CD4-positive, CD25-positive, alpha-beta regulatory T cell (primary cell): ENCODE data around the gene BAZ2A. TPM values are rescaled to one million over a fixed set of nuclear protein-coding genes. Genes with fewer than 3 reads are reported as not detected.
A peak's percentile ranks its signal among the peaks of the same experiment; 100 is the strongest.

Experiments used
- ATAC-seq, 2 donors: fragments of 150-1000 bp; cut with Tn5 transposase; one replicate each; pipeline ENCODE4 v1.10.0; 2021; ENCODE audit warnings: low read depth in 2 of 2, moderate number of reproducible peaks in 2 of 2, moderate library complexity in 1 of 2
- DNase-seq, 3 donors: peaks; one replicate each; pipeline versions ENCODE4 v3.0.0 to v3.0.0-alpha.2; 2012 to 2022; ENCODE audit warnings: mixed read lengths in 1 of 3
- H3K27ac ChIP-seq: one replicate; pipeline ENCODE4 v1.7.0; 2013; ENCODE audit warnings: mild to moderate bottlenecking, low read length; ENCODE audit not compliant: insufficient read depth, poor library complexity, severe bottlenecking
- H3K27me3 ChIP-seq: one replicate; pipeline ENCODE4 v1.7.0; 2013; ENCODE audit warnings: low read length; ENCODE audit not compliant: control insufficient read depth, insufficient read depth
- H3K36me3 ChIP-seq: one replicate; pipeline ENCODE4 v1.7.0; 2013; ENCODE audit warnings: mild to moderate bottlenecking, low read length, moderate library complexity; ENCODE audit not compliant: control insufficient read depth, insufficient read depth
- H3K4me1 ChIP-seq: 2 replicates; pipeline ENCODE4 v1.7.0; 2013; ENCODE audit warnings: mild to moderate bottlenecking, low read length; ENCODE audit not compliant: insufficient read depth, control insufficient read depth, poor library complexity, severe bottlenecking
- H3K4me3 ChIP-seq: one replicate; pipeline ENCODE4 v1.7.0; 2013; ENCODE audit warnings: low read depth, mild to moderate bottlenecking, low read length, moderate library complexity
- H3K9me3 ChIP-seq, 2 experiments: 1 replicate in 1 of 2; 2 replicates in 1 of 2; pipeline ENCODE4 v1.7.0; 2013; ENCODE audit warnings: low read length in 2 of 2, mild to moderate bottlenecking in 1 of 2, moderate library complexity in 1 of 2; ENCODE audit not compliant: control insufficient read depth in 2 of 2
- H3K27ac Mint-ChIP-seq, 3 donors: one replicate each; pipeline ENCODE4 v1.8.0; 2020 to 2022; ENCODE audit warnings: mild to moderate bottlenecking in 3 of 3, mixed read lengths in 3 of 3, moderate library complexity in 2 of 3
- H3K27me3 Mint-ChIP-seq: one replicate; pipeline ENCODE4 v1.8.0; 2022; ENCODE audit warnings: mild to moderate bottlenecking, mixed read lengths
- H3K36me3 Mint-ChIP-seq: one replicate; pipeline ENCODE4 v1.8.0; 2020; ENCODE audit warnings: mixed read lengths
- H3K4me1 Mint-ChIP-seq, 4 donors: one replicate each; pipeline ENCODE4 v1.8.0; 2020 to 2022; ENCODE audit warnings: mixed read lengths in 4 of 4, mild to moderate bottlenecking in 1 of 4
- H3K4me3 Mint-ChIP-seq, 4 donors: one replicate each; pipeline ENCODE4 v1.8.0; 2020 to 2022; ENCODE audit warnings: mild to moderate bottlenecking in 4 of 4, mixed read lengths in 4 of 4, moderate library complexity in 3 of 4
- H3K9me3 Mint-ChIP-seq, 7 donors: one replicate each; pipeline ENCODE4 v1.8.0; 2020 to 2022; ENCODE audit warnings: mixed read lengths in 7 of 7, mild to moderate bottlenecking in 3 of 7, moderate library complexity in 2 of 7
- polyA plus RNA-seq, 4 donors: library from polyadenylated mRNA; unstranded; fragments of 300-500 nt; fragmentation: Illumina TruSeq; gene quantifications; one replicate each; pipeline ENCODE4 v1.2.3, GENCODE V29; 2021
- total RNA-seq: library from RNA; stranded (reverse); gene quantifications from one replicate; pipeline ENCODE4 v1.2.3, GENCODE V29; 2022

The BAZ2A gene
- total and polyA plus RNA-seq, 5 donors from 2014 or later, result 22.2 to 237 (median 22.7) TPM

- Mint-ChIP-seq H3K4me1 (peaks cover 20 to 81% (median 60%) of the 10 kb centered on the region in 4 donors), H3K4me3 (peak overlapping the region; percentile 83 to 95 (median 86)), H3K9me3 (peaks cover 0 to 1% (median 0%) of the 10 kb centered on the region in 7 donors), H3K36me3 (peaks cover 21% of the 10 kb centered on the region), H3K27ac (peak overlapping the region; percentile 89 to 99 (median 93)), H3K27me3 (no peaks in the 10 kb centered on the region)
- Histone ChIP-seq H3K4me1 (peaks cover 65% of the 10 kb centered on the region), H3K9me3 (no peaks in the 10 kb centered on the region), H3K4me3 (peak overlapping the region; percentile 99), H3K27ac (peak overlapping the region; percentile 91), H3K36me3 (peaks cover 10% of the 10 kb centered on the region), H3K27me3 (no peaks in the 10 kb centered on the region)
- peak; percentile 52 to 79 (median 73) for DNase-seq
- peak; percentile 22 to 23 for ATAC-seq
These were observed 1.3 kb downstream of the BAZ2A start for GRCh38 chr12:56628671-56629458.

- Histone ChIP-seq H3K4me3 (peak overlapping the region; percentile 22), H3K36me3 (peaks cover 13% of the 10 kb centered on the region), H3K4me1 (peaks cover 60% of the 10 kb centered on the region), H3K27ac (peak overlapping the region; percentile 7), H3K9me3 (no peaks in the 10 kb centered on the region), H3K27me3 (no peaks in the 10 kb centered on the region)
- H3K4me1 Mint-ChIP-seq, result peaks cover 31 to 74% (median 59%) of the 10 kb centered on the region in 4 donors
- H3K36me3 Mint-ChIP-seq, result peaks cover 25% of the 10 kb centered on the region
- ATAC-seq (no peak), DNase-seq (no peak)
- H3K9me3 Mint-ChIP-seq, result peaks cover 0 to 1% (median 0%) of the 10 kb centered on the region in 7 donors
- peak overlapping the region; percentile 12 to 42 (median 16) for H3K4me3 Mint-ChIP-seq
- H3K27me3 Mint-ChIP-seq, result no peaks in the 10 kb centered on the region
- peak overlapping the region; percentile 59 to 79 (median 59) for H3K27ac Mint-ChIP-seq
These were observed 3.4 kb downstream of the BAZ2A start for GRCh38 chr12:56626701-56627100.

GRCh38 chr12:56622535-56622934 is 7.6 kb downstream of the BAZ2A start:
- Histone ChIP-seq H3K4me3 (no peak overlapping the region), H3K4me1 (peaks cover 40% of the 10 kb centered on the region), H3K27me3 (no peaks in the 10 kb centered on the region), H3K9me3 (no peaks in the 10 kb centered on the region), H3K27ac (no peak overlapping the region), H3K36me3 (peaks cover 40% of the 10 kb centered on the region)
- Mint-ChIP-seq H3K4me3 (peak overlapping the region in 1 of 4 donors; percentile 43), H3K27ac (peak overlapping the region; percentile 57 to 81 (median 67)), H3K36me3 (peaks cover 24% of the 10 kb centered on the region), H3K4me1 (peaks cover 34 to 78% (median 61%) of the 10 kb centered on the region in 4 donors), H3K9me3 (no peaks in the 10 kb centered on the region), H3K27me3 (no peaks in the 10 kb centered on the region)
- ATAC-seq, result no peak
- DNase-seq, result no peak

- H3K27me3 ChIP-seq, result no peaks in the 10 kb centered on the region
- Mint-ChIP-seq H3K36me3 (peaks cover 52% of the 10 kb centered on the region), H3K27ac (peak overlapping the region in 2 of 3 donors; percentile 29 to 59), H3K4me3 (no peak overlapping the region), H3K9me3 (no peaks in the 10 kb centered on the region), H3K4me1 (peaks cover 15 to 45% (median 27%) of the 10 kb centered on the region in 4 donors), H3K27me3 (no peaks in the 10 kb centered on the region)
- DNase-seq, result no peak
- H3K9me3 ChIP-seq, result no peaks in the 10 kb centered on the region
- ATAC-seq, result no peak
- H3K27ac ChIP-seq, result no peak overlapping the region
- H3K4me1 ChIP-seq, result peaks cover 3% of the 10 kb centered on the region
- peaks cover 82% of the 10 kb centered on the region for H3K36me3 ChIP-seq
- no peak overlapping the region for H3K4me3 ChIP-seq
These were observed 13.2 kb downstream of the BAZ2A start for GRCh38 chr12:56616925-56617324.

- no peaks in the 10 kb centered on the region for H3K9me3 Mint-ChIP-seq
- H3K4me1 Mint-ChIP-seq, result peaks cover 14 to 42% (median 25%) of the 10 kb centered on the region in 4 donors
- Histone ChIP-seq H3K36me3 (peaks cover 86% of the 10 kb centered on the region), H3K27ac (no peak overlapping the region), H3K4me3 (no peak overlapping the region), H3K9me3 (no peaks in the 10 kb centered on the region), H3K27me3 (no peaks in the 10 kb centered on the region), H3K4me1 (peaks cover 3% of the 10 kb centered on the region)
- peaks cover 58% of the 10 kb centered on the region for H3K36me3 Mint-ChIP-seq
- DNase-seq (no peak), ATAC-seq (no peak)
- peak overlapping the region; percentile 9 to 59 (median 15) for H3K27ac Mint-ChIP-seq
- no peaks in the 10 kb centered on the region for H3K27me3 Mint-ChIP-seq
- H3K4me3 Mint-ChIP-seq, result no peak overlapping the region
These were observed 13.9 kb downstream of the BAZ2A start for GRCh38 chr12:56616244-56616643.

- DNase-seq (no peak), ATAC-seq (no peak)
- Mint-ChIP-seq H3K27ac (peak overlapping the region in 1 of 3 donors; percentile 65), H3K36me3 (peaks cover 69% of the 10 kb centered on the region), H3K4me1 (peaks cover 5 to 28% (median 13%) of the 10 kb centered on the region in 4 donors), H3K27me3 (no peaks in the 10 kb centered on the region), H3K9me3 (no peaks in the 10 kb centered on the region), H3K4me3 (no peak overlapping the region)
- Histone ChIP-seq H3K9me3 (no peaks in the 10 kb centered on the region), H3K27me3 (no peaks in the 10 kb centered on the region), H3K27ac (peak overlapping the region; percentile 25), H3K4me1 (no peaks in the 10 kb centered on the region), H3K36me3 (peaks cover 87% of the 10 kb centered on the region), H3K4me3 (no peak overlapping the region)
These were observed 15.5 kb downstream of the BAZ2A start for GRCh38 chr12:56614627-56615026.

GRCh38 chr12:56604355-56604754 is 25.8 kb downstream of the BAZ2A start:
- no peaks in the 10 kb centered on the region for H3K27me3 ChIP-seq
- no peak overlapping the region for H3K4me3 ChIP-seq
- H3K36me3 ChIP-seq, result peaks cover 90% of the 10 kb centered on the region
- ATAC-seq (no peak), DNase-seq (no peak)
- peaks cover 64% of the 10 kb centered on the region for H3K36me3 Mint-ChIP-seq
- H3K9me3 ChIP-seq, result no peaks in the 10 kb centered on the region
- H3K27ac Mint-ChIP-seq, result no peak overlapping the region
- H3K27ac ChIP-seq, result no peak overlapping the region
- H3K4me3 Mint-ChIP-seq, result no peak overlapping the region
- H3K4me1 ChIP-seq, result no peaks in the 10 kb centered on the region
- no peaks in the 10 kb centered on the region for H3K9me3 Mint-ChIP-seq
- no peaks in the 10 kb centered on the region for H3K4me1 Mint-ChIP-seq
- H3K27me3 Mint-ChIP-seq, result no peaks in the 10 kb centered on the region
